CD4-positive, alpha-beta T cell treated with Interleukin-10 for 1 hour (primary cell): ENCODE data around the gene HMOX2.
A peak's percentile ranks its signal among the peaks of the same experiment; 100 is the strongest.

Experiments
- DNase-seq: peaks from one replicate; pipeline ENCODE4 v3.0.0-alpha.2; 2020

Gene HMOX2

GRCh38 chr16:4475880-4476788, at the start of gene HMOX2:
HMOX2 (plus strand) TSS chr16:4476398; CDS start chr16:4505525, 29,127 bp downstream.
- peak; percentile 95 for DNase-seq

GRCh38 chr16:4426722-4427372, 49.4 kb upstream of the HMOX2 start:
- DNase-seq = no peak

DNA sequence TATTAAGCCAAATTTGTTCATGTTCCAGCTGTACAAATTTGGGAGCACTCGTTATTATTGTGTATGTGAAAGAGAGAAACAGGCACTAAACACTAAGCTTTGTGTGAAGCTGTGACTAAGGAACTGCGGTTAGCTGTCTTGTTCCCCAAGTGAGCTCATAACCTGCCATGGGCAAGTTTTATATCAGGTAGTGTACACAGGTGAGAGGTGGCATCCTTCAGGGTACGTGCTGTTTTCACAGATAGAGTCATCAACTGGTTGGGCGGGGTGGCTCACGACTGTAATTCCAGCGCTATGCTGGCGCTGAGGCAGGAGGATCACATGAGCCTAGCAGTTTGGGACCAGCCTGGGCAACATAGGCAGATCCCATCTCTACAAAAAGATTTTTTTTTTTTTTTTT, 47.7 kb upstream of the HMOX2 start:
- DNase-seq = no peak

DNA sequence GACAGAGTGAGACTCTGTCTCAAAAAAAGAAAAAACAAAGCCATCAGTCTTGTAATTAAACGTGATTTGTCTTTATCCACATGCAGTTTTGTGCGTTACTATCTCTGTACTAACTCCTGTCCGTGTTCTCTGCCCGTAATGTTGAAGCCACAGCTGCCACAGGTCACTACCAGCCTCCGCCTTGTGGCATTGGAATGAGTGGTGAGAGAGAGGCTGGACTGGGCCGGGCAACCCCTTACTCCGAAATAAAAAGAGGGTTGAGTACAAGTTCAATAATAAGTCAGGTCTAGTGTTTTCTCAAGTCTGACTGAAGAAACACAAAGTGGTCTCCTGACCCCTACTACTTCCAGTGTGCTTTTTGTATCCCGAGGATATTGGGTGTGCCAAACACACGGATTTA, 45.2 kb upstream of the HMOX2 start:
- DNase-seq = no peak

- no peak for DNase-seq
These were observed 43.0 kb upstream of the HMOX2 start for GRCh38 chr16:4433228-4433627.

DNA sequence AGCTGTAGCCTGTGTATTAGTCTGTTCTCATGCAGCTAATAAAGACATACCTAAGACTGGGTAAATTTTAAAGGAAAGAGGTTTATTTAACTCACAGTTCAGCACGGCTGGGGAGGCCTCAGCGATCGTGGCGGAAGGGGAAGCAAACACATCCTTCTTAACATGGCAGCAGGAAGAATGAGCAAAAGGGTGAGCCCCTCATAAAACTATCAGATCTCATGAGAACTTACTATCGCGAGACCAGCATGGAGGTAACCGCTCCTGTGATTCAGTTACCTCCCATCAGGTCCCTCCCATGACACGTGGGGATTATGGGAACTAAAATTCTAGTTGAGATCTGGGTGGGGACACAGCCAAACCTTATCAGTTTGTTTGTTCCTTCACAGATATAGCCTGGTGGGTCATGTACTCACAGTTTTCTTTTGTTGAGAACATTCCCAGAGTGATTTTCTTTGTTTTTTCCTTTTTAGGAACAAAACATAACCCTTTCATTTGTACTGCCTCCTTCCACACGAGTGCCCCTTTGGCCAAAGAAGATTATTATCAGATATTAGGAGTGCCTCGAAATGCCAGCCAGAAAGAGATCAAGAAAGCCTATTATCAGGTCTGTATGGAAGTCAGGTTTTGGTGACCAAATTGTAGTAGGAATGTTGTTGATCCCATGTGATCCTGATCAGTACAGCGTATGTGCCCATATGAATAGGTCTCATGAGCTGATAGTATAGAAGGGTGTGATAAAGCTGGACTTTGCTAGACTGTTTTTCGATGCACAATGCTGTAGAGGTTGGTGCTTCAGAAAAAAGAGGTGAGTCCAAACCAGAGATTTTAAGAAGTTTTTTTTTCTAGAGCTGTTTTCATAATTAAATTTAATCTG, 42.0 kb upstream of the HMOX2 start:
- no peak for DNase-seq

GRCh38 chr16:4435337-4436067, 40.7 kb upstream of the HMOX2 start:
- no peak for DNase-seq

DNA sequence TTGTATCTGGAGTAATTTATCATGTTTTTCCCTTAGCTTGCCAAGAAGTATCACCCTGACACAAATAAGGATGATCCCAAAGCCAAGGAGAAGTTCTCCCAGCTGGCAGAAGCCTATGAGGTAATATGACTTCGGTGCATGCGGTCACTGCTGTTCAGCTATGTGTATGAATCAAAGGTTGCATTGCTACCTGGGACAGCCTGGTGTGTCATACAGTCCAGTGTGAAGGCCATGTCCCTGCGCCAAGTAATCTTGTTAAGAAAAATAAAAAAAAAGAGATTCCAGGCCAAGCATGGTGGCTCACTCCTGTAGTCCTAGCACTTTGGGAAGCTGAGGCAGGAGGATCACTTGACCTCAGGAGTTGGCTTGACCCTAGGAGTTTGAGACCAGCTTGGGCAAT, 38.8 kb upstream of the HMOX2 start:
- no peak for DNase-seq

DNA sequence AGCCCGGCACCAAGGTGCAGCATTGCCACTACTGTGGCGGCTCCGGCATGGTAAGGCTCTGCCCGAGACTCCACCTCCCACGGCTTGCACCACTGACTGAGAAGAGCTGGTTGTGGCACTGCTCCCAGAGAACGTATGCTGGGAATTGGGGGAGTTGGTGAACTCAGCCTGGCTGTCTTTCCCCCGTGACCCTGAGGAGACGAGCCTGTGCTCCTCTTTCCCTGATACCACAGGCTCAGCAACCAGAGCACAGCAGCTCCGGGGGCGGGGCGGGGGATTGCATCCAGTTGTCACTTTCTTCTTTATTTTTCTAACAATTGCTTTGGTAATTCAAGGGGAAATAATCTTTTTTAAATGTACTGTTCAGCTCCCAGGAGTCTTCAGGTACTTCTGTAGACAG, 33.8 kb upstream of the HMOX2 start:
- DNase-seq = no peak

GRCh38 chr16:4443271-4443670, 32.9 kb upstream of the HMOX2 start:
- DNase-seq = no peak

DNA sequence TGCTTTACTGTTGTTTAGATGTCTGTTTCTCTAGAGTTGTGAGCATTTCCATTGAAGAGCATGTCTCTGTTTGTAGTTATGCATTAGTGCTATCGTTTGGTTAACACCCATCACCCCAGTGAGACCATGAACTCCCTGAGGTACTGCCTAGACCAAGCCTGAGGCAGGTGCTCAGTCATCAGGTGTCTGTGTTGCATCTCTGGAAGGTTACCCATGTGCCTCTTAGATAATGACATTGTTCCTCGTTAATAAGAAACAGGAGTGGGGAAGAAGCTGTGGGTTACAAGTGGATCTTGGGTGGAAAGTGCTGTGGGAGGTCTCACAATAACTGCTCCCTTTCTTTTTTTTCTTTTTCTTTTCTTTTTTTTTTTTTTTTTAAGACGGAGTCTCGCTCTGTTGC, 32.2 kb upstream of the HMOX2 start:
- no peak for DNase-seq

- DNase-seq = no peak
These were observed 25.8 kb upstream of the HMOX2 start for GRCh38 chr16:4450430-4450829.

DNA sequence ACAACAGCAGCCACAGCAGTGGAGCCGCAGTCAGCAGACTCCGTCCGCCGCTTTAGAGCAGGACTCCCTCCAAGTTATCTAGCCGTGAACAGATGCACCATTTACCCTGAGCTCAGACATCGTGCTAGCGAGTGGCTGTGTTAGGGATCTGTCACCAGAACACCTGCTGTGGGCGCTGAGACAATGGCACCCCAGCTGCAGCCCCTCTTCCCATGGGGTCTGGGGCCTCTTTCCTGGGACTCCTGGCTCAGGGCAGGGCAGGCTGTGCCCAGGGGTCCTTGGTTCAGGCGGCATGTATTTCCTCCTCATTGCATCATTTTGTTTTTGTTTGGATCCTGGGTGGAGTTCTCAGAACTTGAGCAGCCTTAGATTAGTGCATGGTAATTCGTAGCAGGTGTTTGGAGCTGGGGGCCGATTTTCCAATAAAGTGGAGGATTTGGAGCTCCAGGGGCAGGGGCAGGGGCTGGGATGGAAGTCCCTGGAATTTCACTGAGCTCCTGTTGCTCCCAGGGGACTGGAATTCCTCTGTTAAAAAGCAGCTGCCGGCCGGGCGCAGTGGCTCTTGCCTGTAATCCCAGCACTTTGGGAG, 25.2 kb upstream of the HMOX2 start:
- DNase-seq = no peak

GRCh38 chr16:4452674-4453073, 23.5 kb upstream of the HMOX2 start:
- DNase-seq = no peak

- DNase-seq = no peak
These were observed 21.6 kb upstream of the HMOX2 start for GRCh38 chr16:4454623-4455022.

- no peak for DNase-seq
These were observed 21.1 kb upstream of the HMOX2 start for GRCh38 chr16:4455081-4455480.

DNA sequence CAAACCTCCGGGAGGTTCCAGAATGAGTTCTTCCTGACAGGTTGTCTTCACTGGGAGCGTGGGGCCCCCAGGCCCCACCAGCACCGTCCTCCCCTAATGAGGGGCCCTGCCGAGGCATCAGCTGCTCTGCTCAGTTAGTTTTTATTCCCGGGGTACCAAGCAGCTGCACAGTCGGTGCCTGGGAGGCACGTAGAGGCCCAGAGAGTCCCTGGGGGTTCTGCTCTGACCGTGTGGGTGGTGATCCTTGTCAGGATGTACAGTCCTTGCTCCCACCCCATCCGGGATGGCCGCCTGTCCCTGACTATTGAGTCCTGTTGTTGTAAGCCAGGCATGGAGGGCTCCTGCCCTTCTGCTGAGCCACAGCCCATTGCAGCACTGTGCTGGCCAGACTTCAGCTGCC, 20.2 kb upstream of the HMOX2 start:
- DNase-seq = no peak

- DNase-seq = no peak
These were observed 15.3 kb upstream of the HMOX2 start for GRCh38 chr16:4460936-4461249.

- DNase-seq = no peak
These were observed 14.7 kb upstream of the HMOX2 start for GRCh38 chr16:4461250-4462085.

- DNase-seq = no peak
These were observed 12.6 kb upstream of the HMOX2 start for GRCh38 chr16:4463522-4464163.
